GM12872 (cell line): ENCODE data around the gene CBX8.

Experiments used
- CTCF ChIP-seq: IDR thresholded peaks from 3 replicates; pipeline ENCODE4 v1.5.1; 2011; ENCODE audit warnings: low read depth, mild to moderate bottlenecking, low read length, moderate library complexity; ENCODE audit not compliant: insufficient read depth

Gene CBX8

GRCh38 chr17:79789943-79790804 lies 6.7 kb downstream of the CBX8 start:
- TF ChIP-seq CTCF = peak; percentile 66

- no peak for TF ChIP-seq CTCF
Observed at GRCh38 chr17:79788989-79789942, 7.6 kb downstream of the CBX8 start.

DNA sequence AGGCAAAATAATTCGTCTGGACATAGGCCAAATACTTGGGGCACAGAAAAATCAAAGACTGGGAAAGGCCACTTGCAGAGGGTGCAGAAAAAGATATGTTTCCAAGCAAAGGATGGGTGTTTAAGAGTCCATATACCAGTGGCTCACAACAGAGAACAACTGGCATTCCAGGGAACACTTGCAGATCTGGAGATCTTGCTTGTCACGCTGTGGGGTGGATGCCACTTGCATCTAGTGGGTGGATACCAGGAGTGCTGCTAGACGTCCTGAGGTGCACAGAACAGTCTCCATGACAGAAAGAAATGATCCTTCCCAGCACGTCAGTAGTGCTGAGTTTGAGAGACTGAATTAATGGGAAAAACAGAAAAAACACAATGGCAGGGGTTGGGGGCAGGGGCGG lies 8.4 kb downstream of the CBX8 start:
- TF ChIP-seq CTCF = no peak

GRCh38 chr17:79786930-79787643 lies 9.8 kb downstream of the CBX8 start:
- no peak for TF ChIP-seq CTCF

DNA sequence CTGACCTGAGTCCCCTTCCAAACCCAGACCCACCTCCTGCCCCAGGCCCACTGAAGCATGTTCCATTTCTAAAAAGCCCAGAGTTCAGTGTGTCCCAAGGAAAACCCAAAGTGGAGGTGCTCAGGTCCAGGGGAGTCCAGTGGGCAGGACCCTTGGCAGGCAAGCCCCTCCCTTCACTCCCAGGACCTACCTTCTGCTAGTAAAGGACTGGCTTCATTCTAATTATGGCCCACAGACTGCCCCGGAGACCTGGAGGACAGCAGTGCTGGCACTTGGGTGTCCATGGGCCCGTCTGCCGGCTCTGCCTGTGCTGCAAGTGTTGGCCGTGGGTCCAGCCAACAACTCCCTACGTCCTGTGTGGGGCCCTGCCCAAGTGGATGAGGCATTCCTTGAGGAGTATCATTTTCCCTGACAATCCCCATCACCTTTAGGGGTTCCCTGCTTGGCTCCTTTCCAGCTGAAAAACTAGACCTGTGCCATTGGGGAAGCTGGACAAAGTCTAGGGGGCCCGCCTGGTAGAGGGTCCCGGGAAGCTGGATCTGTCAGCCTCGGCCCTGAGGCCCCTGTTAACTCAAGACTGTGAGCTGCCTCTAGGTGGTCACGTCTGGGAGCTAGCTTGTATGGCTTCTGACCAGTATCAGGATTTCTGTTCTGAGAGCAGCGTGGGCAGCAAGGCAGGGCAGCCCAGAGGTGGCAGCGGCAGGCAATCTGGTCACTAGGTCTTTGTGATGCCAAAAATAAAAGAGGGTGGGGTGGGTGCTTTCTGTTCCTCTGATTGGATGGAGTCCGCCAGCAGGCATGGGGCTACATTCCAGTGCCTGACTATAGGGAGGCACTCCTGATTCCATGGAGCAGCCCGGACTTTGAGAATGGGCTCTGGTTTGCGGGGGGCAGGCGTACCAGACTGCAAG lies 10.7 kb downstream of the CBX8 start:
- no peak for TF ChIP-seq CTCF

DNA sequence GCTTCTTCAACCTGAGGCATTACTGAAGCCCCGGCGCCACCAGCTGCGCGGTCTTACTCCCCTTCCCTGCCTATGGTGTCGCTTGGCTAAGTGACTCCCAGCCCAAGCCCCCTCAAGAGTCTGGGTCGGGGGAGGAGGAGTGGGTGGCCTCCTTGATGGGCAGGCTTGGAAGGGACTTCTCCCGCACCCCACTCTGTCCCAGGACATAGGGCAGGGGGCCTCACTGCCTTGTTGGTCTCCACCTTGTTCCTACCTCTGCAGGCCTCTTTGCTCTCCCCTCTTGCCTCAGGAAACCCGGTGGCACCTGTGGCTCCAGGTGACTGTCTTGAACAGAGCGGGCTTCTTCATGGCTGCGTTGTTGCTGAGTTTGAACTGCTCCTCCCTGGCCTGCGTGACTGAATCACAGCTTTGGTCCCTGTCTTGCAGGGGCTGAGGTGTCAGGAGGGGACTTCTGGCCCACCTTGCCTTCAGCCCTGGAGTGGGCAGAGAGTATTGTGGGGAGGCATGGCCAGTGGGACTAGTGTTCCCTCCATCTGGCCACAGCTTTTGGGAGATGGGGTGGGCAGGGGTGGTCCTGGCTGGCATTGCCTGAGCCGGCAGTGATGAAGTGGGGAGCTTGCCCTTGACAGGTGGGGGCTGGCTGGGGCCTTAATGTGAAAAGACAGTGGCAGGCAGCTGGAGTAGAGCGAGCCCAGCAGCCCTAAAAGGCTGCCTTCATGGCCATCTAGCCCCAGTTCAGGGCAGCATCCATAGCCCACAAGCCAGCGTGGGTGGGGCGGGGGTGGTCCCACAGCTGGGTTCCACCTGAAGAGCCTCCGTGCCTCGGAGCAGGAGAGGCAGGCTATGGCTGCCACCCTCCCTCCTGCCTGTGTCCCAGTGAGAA lies 11.6 kb downstream of the CBX8 start:
- no peak for TF ChIP-seq CTCF
